Measurements from ENCODE around the gene RCOR1. TPM values are rescaled to one million over a fixed set of nuclear protein-coding genes. Genes with fewer than 3 reads are reported as not detected.
A peak's percentile ranks its signal among the peaks of the same experiment; 100 is the strongest.

RCOR1 gene
- total RNA-seq, 1 experiment from 2014 or later, result 102 TPM

DNA sequence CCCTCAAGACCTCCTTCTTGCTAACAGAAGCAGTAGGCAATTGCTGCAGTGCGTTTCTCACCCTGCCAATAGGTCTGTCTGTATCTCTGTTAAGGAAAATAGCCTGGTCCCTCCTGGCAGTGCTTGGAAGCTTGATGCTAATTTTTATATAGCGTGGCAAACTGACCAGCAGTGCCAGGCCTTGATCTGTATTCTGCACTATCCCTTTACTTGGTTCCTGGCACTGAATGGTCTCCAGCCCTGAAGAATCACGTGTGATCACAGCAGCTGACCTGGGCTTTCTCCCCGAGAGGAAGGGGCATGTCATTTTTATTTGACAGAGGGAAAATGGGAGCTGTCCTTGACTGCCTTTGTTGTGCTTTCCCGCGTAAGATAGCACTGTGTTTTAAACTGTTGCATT, 136.1 kb downstream of the RCOR1 start:
- BruUV-seq (replicated peaks), result TSS peak; percentile 20
- Histone ChIP-seq H3K4me1 (ENCODE audit: insufficient read depth, low read length, poor library complexity, severe bottlenecking) (no peaks in the 10 kb centered on the region), H3K4me3 (ENCODE audit: low read depth, low read length, poor library complexity, severe bottlenecking) (no peak overlapping the region), H3K9me3 (ENCODE audit: low read depth, low read length, poor library complexity, severe bottlenecking) (no peaks in the 10 kb centered on the region), H3K27me3 (replicated peaks; ENCODE audit: insufficient read depth, low read depth, low read length, poor library complexity) (no peaks in the 10 kb centered on the region), H3K36me3 (ENCODE audit: insufficient read depth, low read length, poor library complexity, severe bottlenecking) (peaks cover 72% of the 10 kb centered on the region), H3K27ac (ENCODE audit: low read depth, low read length, poor library complexity, severe bottlenecking) (no peak overlapping the region)
- ChIA-PET CTCF (no interaction called here), POLR2A (ENCODE audit: low non-redundant PET) (no interaction called here)
- TF ChIP-seq, protein P1, sequence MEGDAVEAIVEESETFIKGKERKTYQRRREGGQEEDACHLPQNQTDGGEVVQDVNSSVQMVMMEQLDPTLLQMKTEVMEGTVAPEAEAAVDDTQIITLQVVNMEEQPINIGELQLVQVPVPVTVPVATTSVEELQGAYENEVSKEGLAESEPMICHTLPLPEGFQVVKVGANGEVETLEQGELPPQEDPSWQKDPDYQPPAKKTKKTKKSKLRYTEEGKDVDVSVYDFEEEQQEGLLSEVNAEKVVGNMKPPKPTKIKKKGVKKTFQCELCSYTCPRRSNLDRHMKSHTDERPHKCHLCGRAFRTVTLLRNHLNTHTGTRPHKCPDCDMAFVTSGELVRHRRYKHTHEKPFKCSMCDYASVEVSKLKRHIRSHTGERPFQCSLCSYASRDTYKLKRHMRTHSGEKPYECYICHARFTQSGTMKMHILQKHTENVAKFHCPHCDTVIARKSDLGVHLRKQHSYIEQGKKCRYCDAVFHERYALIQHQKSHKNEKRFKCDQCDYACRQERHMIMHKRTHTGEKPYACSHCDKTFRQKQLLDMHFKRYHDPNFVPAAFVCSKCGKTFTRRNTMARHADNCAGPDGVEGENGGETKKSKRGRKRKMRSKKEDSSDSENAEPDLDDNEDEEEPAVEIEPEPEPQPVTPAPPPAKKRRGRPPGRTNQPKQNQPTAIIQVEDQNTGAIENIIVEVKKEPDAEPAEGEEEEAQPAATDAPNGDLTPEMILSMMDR (conservative IDR thresholded peaks at IDR 0.05; ENCODE audit: low read depth, low read length), result no peak
- TF ChIP-seq EZH2 (IDR thresholded peaks at IDR 0.05; ENCODE audit: borderline replicate concordance, low read depth, low read length, poor library complexity, severe bottlenecking), result no peak
- intact Hi-C loops (cut with micrococcal nuclease; ENCODE audit: unreplicated experiment), result no loop called here
- DNase-seq (ENCODE audit: low spot score), result no peak

DNA sequence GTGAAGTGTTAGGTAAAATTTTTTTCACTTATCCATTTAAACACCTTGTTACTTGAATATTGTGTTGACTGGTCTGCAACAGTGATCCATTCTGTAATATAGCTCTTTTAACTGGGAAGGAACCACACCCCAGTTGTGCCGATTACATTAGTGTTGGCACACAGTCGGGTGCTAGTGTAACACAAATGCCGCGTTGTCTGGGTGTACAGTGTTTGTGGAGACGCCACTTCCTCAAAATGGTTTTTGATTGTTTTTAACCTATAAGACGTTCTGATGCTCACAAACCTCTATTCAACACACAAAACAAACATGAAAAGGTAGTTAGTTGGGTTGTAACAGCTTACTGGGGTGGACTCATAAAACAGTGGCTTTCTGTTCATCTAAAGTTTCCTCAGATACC, 136.8 kb downstream of the RCOR1 start:
- ChIA-PET CTCF (no interaction called here), POLR2A (ENCODE audit: low non-redundant PET) (no interaction called here)
- no TSS peak for BruUV-seq (replicated peaks)
- Histone ChIP-seq H3K4me1 (ENCODE audit: insufficient read depth, low read length, poor library complexity, severe bottlenecking) (no peaks in the 10 kb centered on the region), H3K9me3 (ENCODE audit: low read depth, low read length, poor library complexity, severe bottlenecking) (no peaks in the 10 kb centered on the region), H3K27me3 (replicated peaks; ENCODE audit: insufficient read depth, low read depth, low read length, poor library complexity) (no peaks in the 10 kb centered on the region), H3K27ac (ENCODE audit: low read depth, low read length, poor library complexity, severe bottlenecking) (no peak overlapping the region), H3K36me3 (ENCODE audit: insufficient read depth, low read length, poor library complexity, severe bottlenecking) (peaks cover 64% of the 10 kb centered on the region), H3K4me3 (ENCODE audit: low read depth, low read length, poor library complexity, severe bottlenecking) (no peak overlapping the region)
- intact Hi-C loops (cut with micrococcal nuclease; ENCODE audit: unreplicated experiment), result no loop called here
- no peak for TF ChIP-seq EZH2 (IDR thresholded peaks at IDR 0.05; ENCODE audit: borderline replicate concordance, low read depth, low read length, poor library complexity, severe bottlenecking)
- TF ChIP-seq, protein P1 (conservative IDR thresholded peaks at IDR 0.05; ENCODE audit: low read depth, low read length), result no peak
- DNase-seq (ENCODE audit: low spot score), result no peak

DNA sequence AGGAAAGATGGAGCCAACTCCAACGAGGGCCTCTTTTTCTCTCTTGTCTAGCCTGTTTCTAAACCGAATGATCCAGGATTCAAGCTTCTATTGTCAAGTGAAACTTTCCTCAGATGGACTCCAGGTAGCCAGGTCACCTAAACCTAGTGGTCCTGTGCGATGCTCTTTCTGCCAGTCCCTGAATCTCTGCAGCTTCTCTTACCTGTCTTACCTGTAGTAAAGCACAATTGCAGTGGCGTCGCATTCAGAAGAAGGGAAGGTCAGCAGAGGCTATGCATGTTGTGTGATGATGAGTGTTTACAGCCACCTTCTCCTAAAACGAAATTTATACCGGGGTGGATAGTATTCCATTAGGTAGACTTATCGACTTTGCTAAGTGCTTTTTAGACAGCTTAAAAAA, 137.4 kb downstream of the RCOR1 start:
- Histone ChIP-seq H3K27me3 (replicated peaks; ENCODE audit: insufficient read depth, low read depth, low read length, poor library complexity) (no peaks in the 10 kb centered on the region), H3K9me3 (ENCODE audit: low read depth, low read length, poor library complexity, severe bottlenecking) (no peaks in the 10 kb centered on the region), H3K4me1 (ENCODE audit: insufficient read depth, low read length, poor library complexity, severe bottlenecking) (no peaks in the 10 kb centered on the region), H3K4me3 (ENCODE audit: low read depth, low read length, poor library complexity, severe bottlenecking) (no peak overlapping the region), H3K36me3 (ENCODE audit: insufficient read depth, low read length, poor library complexity, severe bottlenecking) (peaks cover 59% of the 10 kb centered on the region), H3K27ac (ENCODE audit: low read depth, low read length, poor library complexity, severe bottlenecking) (no peak overlapping the region)
- no TSS peak for BruUV-seq (replicated peaks)
- TF ChIP-seq, protein P1 (conservative IDR thresholded peaks at IDR 0.05; ENCODE audit: low read depth, low read length), result no peak
- TF ChIP-seq EZH2 (IDR thresholded peaks at IDR 0.05; ENCODE audit: borderline replicate concordance, low read depth, low read length, poor library complexity, severe bottlenecking), result no peak
- intact Hi-C loops (cut with micrococcal nuclease; ENCODE audit: unreplicated experiment), result no loop called here
- ChIA-PET POLR2A (ENCODE audit: low non-redundant PET) (no interaction called here), CTCF (no interaction called here)
- no peak for DNase-seq (ENCODE audit: low spot score)
